ENCODE data around the gene SLC24A3. TPM values are rescaled to one million over a fixed set of nuclear protein-coding genes. Genes with fewer than 3 reads are reported as not detected.

SLC24A3 gene
- total RNA-seq, 1 donor from 2014 or later: 0.08 TPM

DNA sequence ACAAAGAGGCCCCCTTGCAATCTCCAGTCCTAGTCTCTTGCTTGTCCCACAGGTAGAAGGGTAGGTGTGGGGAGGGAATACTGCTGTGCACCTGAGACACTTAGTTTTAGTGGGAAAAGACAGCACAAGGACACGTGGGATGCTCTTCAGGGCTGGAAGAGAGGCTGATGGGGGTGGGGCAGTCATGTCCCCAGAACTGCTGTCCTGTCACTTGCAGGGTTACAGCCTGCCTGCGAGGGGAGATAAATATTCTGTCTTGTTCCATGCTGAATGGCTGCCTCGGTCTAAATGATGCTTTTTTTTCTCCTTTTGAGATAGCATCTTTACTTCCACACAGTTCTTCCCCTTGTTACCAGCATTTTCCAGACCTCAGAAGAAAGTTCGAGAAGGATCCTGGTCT lies 106.2 kb downstream of the SLC24A3 start:
- DNase-seq (ENCODE audit: low read depth): no peak
- H3K4me3 ChIP-seq (ENCODE audit: low read depth, low read length): no peak overlapping the region
- H3K36me3 ChIP-seq (ENCODE audit: control insufficient read depth, insufficient read depth, low read length): no peaks in the 10 kb centered on the region
- H3K27me3 ChIP-seq (ENCODE audit: control insufficient read depth, insufficient read depth, low read length): no peaks in the 10 kb centered on the region
- TF ChIP-seq, protein P1, sequence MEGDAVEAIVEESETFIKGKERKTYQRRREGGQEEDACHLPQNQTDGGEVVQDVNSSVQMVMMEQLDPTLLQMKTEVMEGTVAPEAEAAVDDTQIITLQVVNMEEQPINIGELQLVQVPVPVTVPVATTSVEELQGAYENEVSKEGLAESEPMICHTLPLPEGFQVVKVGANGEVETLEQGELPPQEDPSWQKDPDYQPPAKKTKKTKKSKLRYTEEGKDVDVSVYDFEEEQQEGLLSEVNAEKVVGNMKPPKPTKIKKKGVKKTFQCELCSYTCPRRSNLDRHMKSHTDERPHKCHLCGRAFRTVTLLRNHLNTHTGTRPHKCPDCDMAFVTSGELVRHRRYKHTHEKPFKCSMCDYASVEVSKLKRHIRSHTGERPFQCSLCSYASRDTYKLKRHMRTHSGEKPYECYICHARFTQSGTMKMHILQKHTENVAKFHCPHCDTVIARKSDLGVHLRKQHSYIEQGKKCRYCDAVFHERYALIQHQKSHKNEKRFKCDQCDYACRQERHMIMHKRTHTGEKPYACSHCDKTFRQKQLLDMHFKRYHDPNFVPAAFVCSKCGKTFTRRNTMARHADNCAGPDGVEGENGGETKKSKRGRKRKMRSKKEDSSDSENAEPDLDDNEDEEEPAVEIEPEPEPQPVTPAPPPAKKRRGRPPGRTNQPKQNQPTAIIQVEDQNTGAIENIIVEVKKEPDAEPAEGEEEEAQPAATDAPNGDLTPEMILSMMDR (IDR thresholded peaks at IDR 0.05; ENCODE audit: insufficient read depth, low read length, poor library complexity, severe bottlenecking): no peak

DNA sequence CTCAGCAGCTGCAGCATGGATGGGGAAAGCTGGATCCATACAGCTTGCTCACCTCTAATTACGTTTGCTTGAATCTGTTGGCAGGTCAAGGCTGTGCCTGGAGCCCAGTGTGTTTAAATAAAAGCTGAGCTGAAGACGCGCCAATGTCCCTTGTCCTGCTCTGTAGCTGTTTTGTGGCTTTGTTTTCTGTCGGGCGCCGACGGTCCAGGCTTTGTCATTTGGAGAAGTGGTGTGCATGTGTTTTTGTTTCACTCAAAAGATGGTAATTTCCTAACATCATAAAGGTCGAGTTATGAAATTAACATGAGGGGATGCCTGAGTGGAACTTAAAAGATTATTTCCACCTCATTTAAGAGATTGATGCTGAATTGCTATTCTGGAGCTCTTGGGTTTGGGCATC lies 107.6 kb downstream of the SLC24A3 start:
- DNase-seq (ENCODE audit: low read depth): no peak
- H3K36me3 ChIP-seq (ENCODE audit: control insufficient read depth, insufficient read depth, low read length): no peaks in the 10 kb centered on the region
- no peak overlapping the region for H3K4me3 ChIP-seq (ENCODE audit: low read depth, low read length)
- no peaks in the 10 kb centered on the region for H3K27me3 ChIP-seq (ENCODE audit: control insufficient read depth, insufficient read depth, low read length)
- TF ChIP-seq, protein P1 (IDR thresholded peaks at IDR 0.05; ENCODE audit: insufficient read depth, low read length, poor library complexity, severe bottlenecking): no peak

DNA sequence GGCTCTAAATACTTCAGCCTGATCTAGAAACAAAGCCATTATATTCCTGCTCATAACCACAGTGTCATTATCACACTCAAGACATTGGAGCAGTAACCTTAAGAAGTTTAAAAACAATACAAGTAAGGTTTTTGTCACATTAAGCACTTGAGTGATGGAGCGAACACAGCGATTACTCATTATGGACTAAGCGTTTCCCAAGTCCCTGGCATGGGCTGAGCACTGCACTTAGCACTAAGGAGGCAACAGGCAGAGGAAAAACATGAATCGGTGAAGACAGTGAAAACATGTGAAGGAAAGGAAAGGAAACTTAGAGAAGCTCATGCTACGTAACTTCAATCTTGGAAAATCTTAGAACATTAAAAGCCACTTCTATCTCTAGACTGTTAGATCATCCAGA lies 108.7 kb downstream of the SLC24A3 start:
- DNase-seq (ENCODE audit: low read depth): no peak
- no peak overlapping the region for H3K4me3 ChIP-seq (ENCODE audit: low read depth, low read length)
- no peaks in the 10 kb centered on the region for H3K36me3 ChIP-seq (ENCODE audit: control insufficient read depth, insufficient read depth, low read length)
- TF ChIP-seq, protein P1 (IDR thresholded peaks at IDR 0.05; ENCODE audit: insufficient read depth, low read length, poor library complexity, severe bottlenecking): no peak
- H3K27me3 ChIP-seq (ENCODE audit: control insufficient read depth, insufficient read depth, low read length): no peaks in the 10 kb centered on the region

DNA sequence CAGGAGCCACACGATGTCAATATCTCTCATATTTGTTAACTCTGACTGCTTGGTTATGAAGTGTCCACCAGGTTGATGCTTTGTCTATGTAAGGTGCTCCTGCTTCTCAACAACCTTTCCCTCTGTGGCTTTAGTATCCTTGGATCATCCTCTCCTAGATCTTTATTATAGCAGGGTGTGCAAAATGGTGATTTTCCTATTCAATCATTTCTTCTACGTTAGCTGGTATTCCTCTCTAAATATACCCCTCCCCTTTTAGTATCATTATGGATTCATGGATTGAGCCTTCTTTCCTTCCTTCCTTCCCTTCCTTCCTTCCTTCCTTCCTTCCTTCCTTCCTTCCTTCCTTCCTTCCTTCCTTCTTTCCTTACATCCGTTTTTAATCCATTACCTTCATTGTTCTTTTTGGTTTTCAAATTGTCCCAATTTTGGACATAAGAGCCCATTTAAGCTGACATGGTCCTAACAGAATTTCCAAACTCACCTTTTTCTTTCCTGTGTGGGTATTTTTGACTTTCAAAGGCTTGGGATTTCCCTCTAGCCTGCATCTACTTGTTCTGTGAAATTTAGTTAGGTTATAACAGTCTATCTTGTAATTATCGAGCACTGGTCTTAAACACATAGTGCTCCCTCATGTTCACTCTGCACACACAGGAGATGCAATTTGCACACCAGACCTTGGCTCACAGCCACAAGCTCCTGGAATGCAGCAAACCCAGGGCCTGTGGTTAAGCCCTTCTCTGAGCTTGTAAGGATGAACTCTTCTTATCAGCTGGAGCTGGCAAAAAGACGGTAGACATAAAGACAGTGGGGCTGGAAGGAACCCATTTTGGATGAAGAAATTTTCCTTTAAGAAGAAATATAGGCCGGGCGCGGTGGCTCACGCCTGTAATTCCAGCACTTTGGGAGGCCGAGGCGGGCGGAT lies 109.9 kb downstream of the SLC24A3 start:
- Histone ChIP-seq H3K36me3 (ENCODE audit: control insufficient read depth, insufficient read depth, low read length) (no peaks in the 10 kb centered on the region), H3K4me3 (ENCODE audit: low read depth, low read length) (no peak overlapping the region), H3K27me3 (ENCODE audit: control insufficient read depth, insufficient read depth, low read length) (no peaks in the 10 kb centered on the region)
- TF ChIP-seq, protein P1 (IDR thresholded peaks at IDR 0.05; ENCODE audit: insufficient read depth, low read length, poor library complexity, severe bottlenecking): no peak
- DNase-seq (ENCODE audit: low read depth): no peak

DNA sequence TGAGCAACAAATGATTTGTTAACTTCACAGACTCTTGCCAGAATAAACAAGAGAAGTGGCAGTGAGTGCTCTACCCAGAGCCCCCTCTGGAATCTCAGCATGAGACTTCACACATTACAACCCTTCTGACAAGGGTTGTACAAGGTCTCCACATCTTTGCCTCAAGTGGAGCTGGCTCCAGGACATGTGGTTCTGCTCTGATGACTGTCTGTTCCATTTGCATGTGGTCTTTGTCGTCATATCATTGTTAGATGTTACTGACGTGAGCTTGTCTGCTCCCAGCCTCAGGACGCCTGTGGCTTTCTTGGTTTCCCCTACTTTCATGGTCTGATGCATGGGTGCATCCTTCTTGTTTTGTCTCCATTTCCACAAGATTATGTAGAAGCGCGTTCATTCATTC lies 115.0 kb downstream of the SLC24A3 start:
- no peak for DNase-seq (ENCODE audit: low read depth)
- Histone ChIP-seq H3K4me3 (ENCODE audit: low read depth, low read length) (no peak overlapping the region), H3K36me3 (ENCODE audit: control insufficient read depth, insufficient read depth, low read length) (no peaks in the 10 kb centered on the region), H3K27me3 (ENCODE audit: control insufficient read depth, insufficient read depth, low read length) (no peaks in the 10 kb centered on the region)
- TF ChIP-seq, protein P1 (IDR thresholded peaks at IDR 0.05; ENCODE audit: insufficient read depth, low read length, poor library complexity, severe bottlenecking): no peak
